ENCODE data around the gene HK1. TPM values are rescaled to one million over a fixed set of nuclear protein-coding genes. Genes with fewer than 3 reads are reported as not detected.

HK1 gene
- total and polyA plus RNA-seq, 2 of the 13 experiments (the other 11 are each of a cell fraction or from before 2014, with no cell fraction given), result 0.29 to 1.5 TPM

DNA sequence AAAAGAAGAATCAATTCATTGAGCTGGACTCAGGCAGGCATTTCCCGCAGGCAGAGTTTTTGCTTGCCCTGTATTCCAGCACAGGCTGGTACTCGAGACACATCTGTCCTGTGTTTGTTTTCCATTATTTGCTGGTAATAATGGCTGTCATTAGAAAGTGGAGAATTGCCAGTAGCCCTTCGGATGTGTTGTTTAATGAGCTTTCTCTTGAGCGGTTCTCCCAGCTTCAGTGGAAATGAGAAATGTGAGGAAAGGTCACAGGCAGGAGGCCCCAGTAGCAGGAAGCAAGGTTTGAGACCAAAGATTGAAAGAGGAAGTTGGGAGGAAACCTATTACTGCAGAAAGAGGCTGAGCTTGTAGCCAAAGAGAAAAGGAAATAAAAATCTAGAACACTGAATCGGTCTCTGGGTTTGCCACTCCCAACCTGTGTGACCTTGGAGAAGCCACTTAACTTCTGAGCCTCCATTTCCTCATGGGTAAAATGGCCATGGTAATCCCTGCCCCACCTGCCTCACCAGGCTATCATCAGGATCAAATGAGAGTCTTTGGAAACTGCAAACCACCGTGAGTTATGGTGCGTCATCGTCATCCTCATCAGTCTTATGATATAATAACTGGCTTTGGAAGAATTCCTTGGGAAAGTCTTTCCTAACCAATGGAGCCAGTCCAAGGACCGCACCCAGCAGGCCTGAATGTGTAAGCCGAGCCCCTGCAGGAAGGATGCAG lies 70.7 kb downstream of the HK1 start:
- Histone ChIP-seq H3K9ac (ENCODE audit: insufficient read depth, low read depth, low read length) (no peak overlapping the region), H3K27me3 (ENCODE audit: control insufficient read depth in 1 of 2, insufficient read depth in 2 of 2, low read length in 2 of 2) (peaks cover 0 to 1% of the 10 kb centered on the region in 2 experiments; a peak in 2 of 5 replicates), H3K9me3 (ENCODE audit: low read length) (no peaks in the 10 kb centered on the region), H4K20me1 (ENCODE audit: insufficient read depth, low read length) (no peaks in the 10 kb centered on the region), H3K4me1 (ENCODE audit: insufficient read depth, low read length) (no peaks in the 10 kb centered on the region), H3K4me2 (ENCODE audit: low read depth, low read length) (no peak overlapping the region), H3K36me3 (replicated peaks in 1 of 2; ENCODE audit: control insufficient read depth in 1 of 2, insufficient read depth in 2 of 2, low read length in 2 of 2) (no peaks in the 10 kb centered on the region), H2AFZ (ENCODE audit: low read length) (no peak overlapping the region), H3K27ac (ENCODE audit: extremely low read length, insufficient read depth, low read length) (no peak overlapping the region), H3K79me2 (ENCODE audit: insufficient read depth, low read length) (no peaks in the 10 kb centered on the region), H3K4me3 (replicated peaks in 1 of 3; ENCODE audit: insufficient read depth in 1 of 3, low read depth in 2 of 3, low read length in 3 of 3) (no peak overlapping the region)
- POLR2A ChIA-PET, result no interaction called here
- ATAC-seq (no peak), FAIRE-seq (no peak), DNase-seq (ENCODE audit: low spot score) (no peak)
- TF ChIP-seq NFATC3 (CRISPR knock-in tag; IDR thresholded peaks at IDR 0.05) (no peak), SRSF1 (optimal IDR thresholded peaks at IDR 0.05; ENCODE audit: low read depth, low read length) (no peak), ZNF10 (CRISPR knock-in tag; IDR thresholded peaks at IDR 0.05; ENCODE audit: borderline replicate concordance, low read depth) (no peak), ZNF451 (CRISPR knock-in tag; IDR thresholded peaks at IDR 0.05) (no peak), PRMT3 (CRISPR knock-in tag; IDR thresholded peaks at IDR 0.05; ENCODE audit: borderline replicate concordance, low read depth) (no peak), SOX13 (IDR thresholded peaks at IDR 0.05) (no peak), SOX13 (CRISPR knock-in tag; conservative IDR thresholded peaks at IDR 0.05 in 1 of 2, IDR thresholded peaks at IDR 0.05 in 1 of 2) (no peak), ZNF343 (CRISPR knock-in tag; IDR thresholded peaks at IDR 0.05) (no peak), KLF13 (CRISPR knock-in tag; IDR thresholded peaks at IDR 0.05) (no peak), CAMTA2 (CRISPR knock-in tag; IDR thresholded peaks at IDR 0.05; ENCODE audit: borderline replicate concordance) (no peak), ZNF660 (CRISPR knock-in tag; IDR thresholded peaks at IDR 0.05; ENCODE audit: borderline replicate concordance, low read depth) (no peak), SIN3A (IDR thresholded peaks at IDR 0.05; ENCODE audit: borderline replicate concordance, low read depth, low read length) (no peak), ZNF589 (CRISPR knock-in tag; conservative IDR thresholded peaks at IDR 0.05) (no peak), ZNF274 (CRISPR knock-in tag; IDR thresholded peaks at IDR 0.05) (no peak), ZNF44 (CRISPR knock-in tag; IDR thresholded peaks at IDR 0.05) (no peak), ZNF468 (CRISPR knock-in tag; IDR thresholded peaks at IDR 0.05) (no peak), ZNF773 (CRISPR knock-in tag; IDR thresholded peaks at IDR 0.05; ENCODE audit: borderline replicate concordance) (no peak)
- TF ChIP-seq, protein P1, sequence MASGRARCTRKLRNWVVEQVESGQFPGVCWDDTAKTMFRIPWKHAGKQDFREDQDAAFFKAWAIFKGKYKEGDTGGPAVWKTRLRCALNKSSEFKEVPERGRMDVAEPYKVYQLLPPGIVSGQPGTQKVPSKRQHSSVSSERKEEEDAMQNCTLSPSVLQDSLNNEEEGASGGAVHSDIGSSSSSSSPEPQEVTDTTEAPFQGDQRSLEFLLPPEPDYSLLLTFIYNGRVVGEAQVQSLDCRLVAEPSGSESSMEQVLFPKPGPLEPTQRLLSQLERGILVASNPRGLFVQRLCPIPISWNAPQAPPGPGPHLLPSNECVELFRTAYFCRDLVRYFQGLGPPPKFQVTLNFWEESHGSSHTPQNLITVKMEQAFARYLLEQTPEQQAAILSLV (CRISPR knock-in tag; IDR thresholded peaks at IDR 0.05; ENCODE audit: borderline replicate concordance), result no peak
- TF ChIP-seq, protein P2, sequence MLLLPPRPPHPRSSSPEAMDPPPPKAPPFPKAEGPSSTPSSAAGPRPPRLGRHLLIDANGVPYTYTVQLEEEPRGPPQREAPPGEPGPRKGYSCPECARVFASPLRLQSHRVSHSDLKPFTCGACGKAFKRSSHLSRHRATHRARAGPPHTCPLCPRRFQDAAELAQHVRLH (CRISPR knock-in tag; IDR thresholded peaks at IDR 0.05; ENCODE audit: borderline replicate concordance, low read depth), result no peak
- TF ChIP-seq, protein P3, sequence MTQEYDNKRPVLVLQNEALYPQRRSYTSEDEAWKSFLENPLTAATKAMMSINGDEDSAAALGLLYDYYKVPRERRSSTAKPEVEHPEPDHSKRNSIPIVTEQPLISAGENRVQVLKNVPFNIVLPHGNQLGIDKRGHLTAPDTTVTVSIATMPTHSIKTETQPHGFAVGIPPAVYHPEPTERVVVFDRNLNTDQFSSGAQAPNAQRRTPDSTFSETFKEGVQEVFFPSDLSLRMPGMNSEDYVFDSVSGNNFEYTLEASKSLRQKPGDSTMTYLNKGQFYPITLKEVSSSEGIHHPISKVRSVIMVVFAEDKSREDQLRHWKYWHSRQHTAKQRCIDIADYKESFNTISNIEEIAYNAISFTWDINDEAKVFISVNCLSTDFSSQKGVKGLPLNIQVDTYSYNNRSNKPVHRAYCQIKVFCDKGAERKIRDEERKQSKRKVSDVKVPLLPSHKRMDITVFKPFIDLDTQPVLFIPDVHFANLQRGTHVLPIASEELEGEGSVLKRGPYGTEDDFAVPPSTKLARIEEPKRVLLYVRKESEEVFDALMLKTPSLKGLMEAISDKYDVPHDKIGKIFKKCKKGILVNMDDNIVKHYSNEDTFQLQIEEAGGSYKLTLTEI (CRISPR knock-in tag; conservative IDR thresholded peaks at IDR 0.05), result no peak
- TF ChIP-seq, protein P4, sequence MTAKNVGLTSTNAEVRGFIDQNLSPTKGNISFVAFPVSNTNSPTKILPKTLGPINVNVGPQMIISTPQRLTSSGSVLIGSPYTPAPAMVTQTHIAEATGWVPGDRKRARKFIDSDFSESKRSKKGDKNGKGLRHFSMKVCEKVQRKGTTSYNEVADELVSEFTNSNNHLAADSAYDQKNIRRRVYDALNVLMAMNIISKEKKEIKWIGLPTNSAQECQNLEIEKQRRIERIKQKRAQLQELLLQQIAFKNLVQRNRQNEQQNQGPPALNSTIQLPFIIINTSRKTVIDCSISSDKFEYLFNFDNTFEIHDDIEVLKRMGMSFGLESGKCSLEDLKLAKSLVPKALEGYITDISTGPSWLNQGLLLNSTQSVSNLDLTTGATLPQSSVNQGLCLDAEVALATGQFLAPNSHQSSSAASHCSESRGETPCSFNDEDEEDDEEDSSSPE (CRISPR knock-in tag; IDR thresholded peaks at IDR 0.05), result no peak
- in situ Hi-C loops (cut with HindIII; ENCODE audit: extremely low pct_ligation_motif_present, low pct_unique_long_range_greater_than_20kb) (no loop called here), intact Hi-C loops (cut with micrococcal nuclease; ENCODE audit: unreplicated experiment) (no loop called here)
- WGBS (ENCODE audit: low lambda C conversion rate), result 31% methylated on average over 10 of the region's 10 CpGs
- BruUV-seq (replicated peaks), result no TSS peak
- CTCF ChIA-PET (ENCODE audit: low intra/inter-chr PET ratio, low total read pairs), result no interaction called here

Data from HepG2 (cell line).